ENCODE measurements around the gene CATSPER4. TPM values are rescaled to one million over a fixed set of nuclear protein-coding genes. Genes with fewer than 3 reads are reported as not detected.

The CATSPER4 gene
- total RNA-seq, 1 experiment from 2014 or later = not detected

- Histone ChIP-seq H2BK20ac (ENCODE audit: low read depth, low read length, poor library complexity, severe bottlenecking) (no peak overlapping the region), H3K9me3 (ENCODE audit: control insufficient read depth, low read depth, low read length) (no peaks in the 10 kb centered on the region), H3K56ac (ENCODE audit: insufficient read length, low read depth, low read length) (no peak overlapping the region), H4K8ac (replicated peaks; ENCODE audit: insufficient read length, low read depth, low read length) (no peak overlapping the region), H3K4me2 (ENCODE audit: insufficient read depth, insufficient read length, low read length) (peak overlapping the region; percentile 46), H4K20me1 (ENCODE audit: control insufficient read depth, insufficient read depth, insufficient read length) (no peaks in the 10 kb centered on the region), H2BK15ac (ENCODE audit: low read depth, low read length) (no peak overlapping the region), H3K23ac (ENCODE audit: insufficient read length, low read depth, low read length) (no peak overlapping the region), H3K27ac (ENCODE audit: insufficient read length, low read depth, low read length) (no peak overlapping the region), H3K79me2 (ENCODE audit: insufficient read depth, low read length) (no peaks in the 10 kb centered on the region), H3K27me3 (ENCODE audit: insufficient read depth, low read length) (peaks cover 31% of the 10 kb centered on the region; the same call in 1 of the 2 replicates), H3K4ac (ENCODE audit: low read depth, low read length) (no peak overlapping the region), H2BK5ac (ENCODE audit: insufficient read length, low read length) (no peak overlapping the region), H3K18ac (ENCODE audit: insufficient read length, low read depth, low read length) (peak overlapping the region; percentile 45), H3K79me1 (ENCODE audit: insufficient read depth, low read depth, low read length, poor library complexity, severe bottlenecking) (no peaks in the 10 kb centered on the region), H2AFZ (ENCODE audit: low read length) (no peak overlapping the region), H3K23me2 (ENCODE audit: insufficient read length, low read depth, low read length, poor library complexity, severe bottlenecking) (peaks cover 19% of the 10 kb centered on the region), H2BK12ac (ENCODE audit: insufficient read length, low read depth, low read length) (no peak overlapping the region), H3K4me1 (ENCODE audit: insufficient read depth, low read length) (peaks cover 9% of the 10 kb centered on the region; the same call in 1 of the 2 replicates), H4K91ac (ENCODE audit: insufficient read length, low read depth, low read length) (no peak overlapping the region), H2AK5ac (ENCODE audit: insufficient read length, low read length) (no peak overlapping the region), H3K14ac (ENCODE audit: insufficient read depth, low read length) (peak overlapping the region; percentile 42; the same call in 1 of the 2 replicates), H3K9ac (ENCODE audit: extremely low read depth, insufficient read length, low read length) (no peak overlapping the region), H3T11ph (ENCODE audit: low read length) (no peak overlapping the region), H4K5ac (ENCODE audit: insufficient read length, low read depth, low read length) (no peak overlapping the region), H2BK120ac (ENCODE audit: low read depth, low read length, poor library complexity, severe bottlenecking) (no peak overlapping the region)
- WGBS (ENCODE audit: extremely low coverage, insufficient read length, low lambda C conversion rate) = no CpG with 5 or more reads among the region's 98 CpGs
- peak; percentile 33; the same call in 1 of the 3 replicates for TF ChIP-seq CTCF (conservative IDR thresholded peaks at IDR 0.05)
- no peak overlapping the region; a peak in 1 of 7 replicates for H3K27ac Mint-ChIP-seq
- H3K4me1 Mint-ChIP-seq = peaks cover 44 to 56% of the 10 kb centered on the region in 2 experiments
- H3K36me3 Mint-ChIP-seq (ENCODE audit: insufficient read depth in 1 of 3, low read depth in 3 of 3) = no peaks in the 10 kb centered on the region
- peaks cover 91% of the 10 kb centered on the region for H3K27me3 Mint-ChIP-seq (ENCODE audit: low read depth)
- H3K9me3 Mint-ChIP-seq = peaks cover 0 to 4% of the 10 kb centered on the region in 2 experiments; a peak in 1 of 5 replicates
- H3K4me3 Mint-ChIP-seq = peak overlapping the region; percentile 51 to 80
- DNase-seq = no peak
Measured at GRCh38 chr1:26161415-26162219, 28.8 kb upstream of the CATSPER4 start.
